Effector memory CD4-positive, alpha-beta T cell (primary cell): ENCODE data around the gene NAGA.

Experiments used
- DNase-seq, 3 donors: peaks; one replicate each; pipeline ENCODE4 v3.0.0-alpha.2; 2020
- H3K27ac ChIP-seq: 2 replicates; pipeline ENCODE4 v1.7.0; 2013; ENCODE audit warnings: mild to moderate bottlenecking, low read length, moderate library complexity; ENCODE audit not compliant: insufficient read depth, poor library complexity, severe bottlenecking
- H3K27me3 ChIP-seq: replicated peaks from 2 replicates; pipeline ENCODE4 v1.7.0; 2013; ENCODE audit warnings: mild to moderate bottlenecking, low read length; ENCODE audit not compliant: insufficient read depth, control insufficient read depth, poor library complexity, severe bottlenecking
- H3K36me3 ChIP-seq: 2 replicates; pipeline ENCODE4 v1.7.0; 2013; ENCODE audit warnings: mild to moderate bottlenecking, low read length, moderate library complexity; ENCODE audit not compliant: control insufficient read depth, insufficient read depth
- H3K4me1 ChIP-seq: 2 replicates; pipeline ENCODE4 v1.7.0; 2013; ENCODE audit warnings: low read length, mild to moderate bottlenecking; ENCODE audit not compliant: control insufficient read depth, insufficient read depth, poor library complexity, severe bottlenecking
- H3K4me3 ChIP-seq: 2 replicates; pipeline ENCODE4 v1.7.0; 2013; ENCODE audit warnings: low read length, low read depth, mild to moderate bottlenecking; ENCODE audit not compliant: insufficient read depth, poor library complexity, severe bottlenecking
- H3K9me3 ChIP-seq: 2 replicates; pipeline ENCODE4 v1.7.0; 2013; ENCODE audit warnings: mild to moderate bottlenecking, low read length, moderate library complexity; ENCODE audit not compliant: control insufficient read depth

The NAGA gene

GRCh38 chr22:42050641-42051180, 19.9 kb downstream of the NAGA start:
- Histone ChIP-seq H3K4me3 (no peak overlapping the region), H3K4me1 (no peaks in the 10 kb centered on the region), H3K36me3 (no peaks in the 10 kb centered on the region), H3K27ac (no peak overlapping the region), H3K27me3 (no peaks in the 10 kb centered on the region), H3K9me3 (no peaks in the 10 kb centered on the region)
- no peak for DNase-seq

DNA sequence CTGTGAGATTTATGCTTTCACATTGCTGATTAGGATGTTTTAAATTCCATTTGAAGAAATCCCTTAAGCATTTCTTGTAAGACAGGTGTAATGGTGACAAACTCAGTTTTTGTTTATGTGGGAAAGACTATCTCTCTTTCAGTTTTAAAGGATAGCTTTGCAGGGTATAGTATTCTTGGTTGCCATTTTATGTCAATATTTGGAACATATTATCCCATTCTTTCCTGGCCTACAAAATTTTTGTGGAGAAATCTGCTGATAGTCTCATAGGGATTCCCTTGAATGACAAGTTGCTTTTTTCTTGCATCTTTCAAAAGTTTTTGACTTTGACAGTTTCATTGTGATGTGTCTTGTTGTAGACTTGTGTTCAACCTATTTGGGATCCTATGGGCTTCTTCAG, 28.8 kb downstream of the NAGA start:
- no peak overlapping the region for H3K27ac ChIP-seq
- no peaks in the 10 kb centered on the region for H3K36me3 ChIP-seq
- H3K4me1 ChIP-seq = no peaks in the 10 kb centered on the region
- no peaks in the 10 kb centered on the region for H3K9me3 ChIP-seq
- no peaks in the 10 kb centered on the region for H3K27me3 ChIP-seq
- DNase-seq = no peak
- no peak overlapping the region for H3K4me3 ChIP-seq

GRCh38 chr22:42039271-42039670, 31.3 kb downstream of the NAGA start:
- Histone ChIP-seq H3K36me3 (no peaks in the 10 kb centered on the region), H3K4me3 (no peak overlapping the region), H3K27ac (no peak overlapping the region), H3K27me3 (no peaks in the 10 kb centered on the region), H3K9me3 (no peaks in the 10 kb centered on the region), H3K4me1 (no peaks in the 10 kb centered on the region)
- no peak for DNase-seq

DNA sequence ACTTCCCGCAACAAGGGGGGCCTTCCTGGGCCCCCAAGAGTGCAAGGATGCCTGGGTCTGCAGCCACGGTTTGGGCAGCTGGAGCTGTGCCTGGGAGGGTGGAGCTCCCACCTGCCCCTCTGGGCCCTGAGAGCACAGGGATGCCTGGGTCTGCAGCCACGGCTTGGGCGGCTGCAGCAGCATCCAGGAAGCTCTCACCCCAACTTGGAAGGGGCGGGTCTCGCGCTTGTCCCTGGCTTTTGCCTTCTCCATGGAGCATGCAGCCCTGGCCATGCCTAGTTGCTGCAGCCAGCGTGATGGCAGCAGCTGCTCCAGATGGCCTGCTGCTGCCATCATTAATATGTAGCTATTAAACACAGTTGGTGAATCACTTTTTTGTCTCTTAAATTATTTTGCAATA, 35.4 kb downstream of the NAGA start:
- H3K4me3 ChIP-seq = no peak overlapping the region
- H3K27ac ChIP-seq = no peak overlapping the region
- H3K4me1 ChIP-seq = no peaks in the 10 kb centered on the region
- no peaks in the 10 kb centered on the region for H3K27me3 ChIP-seq
- no peaks in the 10 kb centered on the region for H3K9me3 ChIP-seq
- no peak for DNase-seq
- H3K36me3 ChIP-seq = no peaks in the 10 kb centered on the region

DNA sequence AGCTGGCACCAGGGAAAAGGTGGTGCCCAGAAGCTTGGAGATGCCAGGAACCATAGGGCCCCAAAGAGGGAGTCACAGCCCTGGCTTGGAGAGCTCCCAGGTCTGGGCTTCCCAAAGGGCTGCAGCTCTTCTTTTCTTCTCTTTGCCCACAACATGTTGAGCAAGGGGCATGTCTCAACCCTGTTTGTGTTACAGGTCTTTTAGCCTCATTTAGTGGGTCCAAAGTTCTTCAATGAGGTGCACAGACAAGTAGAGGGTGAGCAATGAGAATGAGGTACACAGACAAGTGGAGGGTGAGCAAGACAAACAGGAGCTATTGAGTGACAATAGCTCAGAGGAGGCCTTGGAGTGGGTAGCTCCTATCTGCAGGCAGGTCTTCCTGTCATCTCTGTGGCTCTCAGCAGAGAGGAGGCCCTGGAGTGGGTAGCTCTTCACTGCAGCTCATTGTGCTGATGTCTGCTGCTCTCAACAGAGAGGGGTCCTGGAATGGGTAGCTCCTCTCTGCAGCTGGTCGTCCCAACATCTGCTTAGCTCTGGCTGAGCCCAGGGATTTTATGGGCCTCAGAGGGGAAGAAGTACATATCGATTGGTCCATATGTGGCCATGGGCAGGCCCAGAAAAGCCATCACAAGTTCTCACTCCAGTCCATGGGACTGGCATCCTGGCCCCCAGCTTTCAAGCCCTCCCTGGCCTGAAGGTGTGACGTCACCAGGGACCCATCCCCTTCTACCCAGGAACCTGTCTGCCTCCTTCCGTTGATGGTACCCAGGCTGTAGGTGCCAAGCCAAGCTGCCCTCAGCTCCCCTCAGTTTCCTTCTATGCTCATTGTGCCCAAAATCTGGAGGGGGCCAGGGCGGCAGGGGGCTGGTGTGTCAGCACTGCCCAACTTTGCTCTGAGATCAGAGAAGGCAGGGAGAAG, 37.1 kb downstream of the NAGA start:
- Histone ChIP-seq H3K4me3 (no peak overlapping the region), H3K9me3 (no peaks in the 10 kb centered on the region), H3K36me3 (no peaks in the 10 kb centered on the region), H3K27ac (no peak overlapping the region), H3K4me1 (no peaks in the 10 kb centered on the region), H3K27me3 (no peaks in the 10 kb centered on the region)
- DNase-seq = no peak

DNA sequence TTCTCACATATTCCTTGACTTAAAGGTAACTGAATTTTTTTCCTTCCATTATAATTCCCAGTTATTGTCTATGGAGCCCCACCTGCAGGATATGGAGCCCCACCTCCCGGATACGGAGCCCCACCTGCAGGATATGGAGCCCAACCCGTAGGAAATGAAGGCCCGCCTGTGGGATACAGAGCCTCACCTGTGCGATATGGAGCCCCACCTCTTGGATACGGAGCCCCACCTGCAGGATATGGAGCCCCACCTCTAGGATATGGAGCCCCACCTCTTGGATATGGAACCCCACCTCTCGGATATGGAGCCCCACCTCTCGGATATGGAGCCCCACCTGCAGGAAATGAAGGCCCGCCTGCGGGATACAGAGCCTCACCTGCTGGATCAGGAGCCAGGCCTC, 43.9 kb downstream of the NAGA start:
- H3K27ac ChIP-seq = no peak overlapping the region
- H3K9me3 ChIP-seq = no peaks in the 10 kb centered on the region
- H3K4me1 ChIP-seq = no peaks in the 10 kb centered on the region
- no peak for DNase-seq
- no peaks in the 10 kb centered on the region for H3K36me3 ChIP-seq
- no peaks in the 10 kb centered on the region for H3K27me3 ChIP-seq
- no peak overlapping the region for H3K4me3 ChIP-seq

- no peaks in the 10 kb centered on the region for H3K4me1 ChIP-seq
- no peaks in the 10 kb centered on the region for H3K36me3 ChIP-seq
- H3K27ac ChIP-seq = no peak overlapping the region
- H3K27me3 ChIP-seq = no peaks in the 10 kb centered on the region
- H3K9me3 ChIP-seq = no peaks in the 10 kb centered on the region
- H3K4me3 ChIP-seq = no peak overlapping the region
- no peak for DNase-seq
Observed at GRCh38 chr22:42025421-42025820, 45.2 kb downstream of the NAGA start.

GRCh38 chr22:42022162-42022847, 48.3 kb downstream of the NAGA start:
- Histone ChIP-seq H3K36me3 (no peaks in the 10 kb centered on the region), H3K4me3 (no peak overlapping the region), H3K9me3 (no peaks in the 10 kb centered on the region), H3K27me3 (no peaks in the 10 kb centered on the region), H3K27ac (no peak overlapping the region), H3K4me1 (no peaks in the 10 kb centered on the region)
- DNase-seq = no peak

DNA sequence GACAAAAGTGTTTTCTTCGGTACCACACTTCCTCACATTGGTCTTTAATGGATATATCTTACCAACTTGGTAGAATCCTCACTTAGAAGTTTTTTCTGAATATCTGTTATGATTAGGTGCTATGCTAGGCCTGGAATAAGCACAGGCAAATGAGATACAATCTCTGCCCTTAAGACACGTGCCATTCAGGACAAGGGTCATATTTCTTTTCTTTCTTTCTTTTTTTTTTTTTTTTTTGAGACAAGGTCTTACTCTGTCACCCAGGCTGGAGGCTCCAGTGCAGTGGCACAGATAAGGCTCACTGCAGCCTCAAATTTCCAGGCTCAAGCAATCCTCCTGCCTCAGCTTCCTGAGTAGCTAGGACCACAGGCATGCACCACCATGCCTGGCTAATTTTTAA, 49.0 kb downstream of the NAGA start:
- no peak overlapping the region for H3K27ac ChIP-seq
- no peak for DNase-seq
- no peak overlapping the region for H3K4me3 ChIP-seq
- H3K27me3 ChIP-seq = no peaks in the 10 kb centered on the region
- no peaks in the 10 kb centered on the region for H3K9me3 ChIP-seq
- no peaks in the 10 kb centered on the region for H3K36me3 ChIP-seq
- H3K4me1 ChIP-seq = no peaks in the 10 kb centered on the region

DNA sequence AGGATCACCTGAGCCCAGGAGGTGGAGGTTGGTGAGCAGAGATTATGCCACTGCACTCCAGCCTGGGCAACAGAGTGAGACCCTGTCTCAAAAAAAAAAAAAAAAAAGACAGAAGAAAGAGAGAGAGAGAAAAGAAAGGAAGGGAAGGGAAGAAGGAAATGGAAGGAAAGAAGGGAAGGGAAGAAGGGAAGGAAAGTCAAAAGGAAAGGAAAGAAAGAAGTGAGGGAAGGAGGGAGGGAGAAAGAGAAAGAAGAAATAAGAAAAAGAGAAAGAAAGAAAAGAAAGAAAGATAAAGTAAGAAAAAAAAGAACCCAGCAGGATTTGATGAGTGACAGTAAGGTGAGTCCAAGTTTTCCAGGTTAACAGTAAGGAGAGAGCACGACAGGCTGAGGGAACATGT, 52.4 kb downstream of the NAGA start:
- Histone ChIP-seq H3K36me3 (no peaks in the 10 kb centered on the region), H3K27ac (no peak overlapping the region), H3K4me3 (no peak overlapping the region), H3K27me3 (no peaks in the 10 kb centered on the region), H3K4me1 (no peaks in the 10 kb centered on the region), H3K9me3 (no peaks in the 10 kb centered on the region)
- no peak for DNase-seq
